Body of pancreas (tissue), 4 donors: ENCODE data around the gene DAPK1.

Source experiments
- CTCF ChIP-seq, 7 experiments: fragments of 450-650 bp in 4 of 7; fragments of 200-600 bp in 3 of 7; sonication (generic) in 3 of 7; IDR thresholded peaks; one replicate each; pipeline ENCODE4 v1.5.1; 2016 to 2019; ENCODE audit warnings: antibody characterized with exemption in 7 of 7
- POLR2A ChIP-seq, 3 donors: fragments of 450-650 bp; IDR thresholded peaks; one replicate each; pipeline ENCODE4 v1.6.1; 2016; ENCODE audit warnings: antibody characterized with exemption in 3 of 3, mild to moderate bottlenecking in 2 of 3

DNA sequence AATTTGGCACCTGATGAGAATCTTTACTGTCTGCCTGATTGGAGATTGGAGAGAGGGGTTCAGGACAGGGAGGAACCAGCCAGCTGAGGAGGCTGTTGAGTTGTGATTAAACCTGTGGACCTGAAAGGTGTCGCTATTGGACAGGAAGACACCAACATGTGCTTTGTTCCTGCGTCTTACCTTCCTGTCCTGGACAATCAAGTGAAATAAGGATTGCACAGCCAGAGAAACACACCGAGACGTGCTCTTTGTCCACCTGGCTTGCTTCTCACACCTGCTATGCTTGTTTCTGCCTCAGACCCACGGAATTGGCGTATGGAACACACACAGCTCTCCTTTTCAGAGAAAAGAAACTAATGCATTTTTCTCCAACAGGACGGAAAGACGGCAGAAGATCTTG lies 170.6 kb downstream of the DAPK1 start:
- peak in 4 of 7 experiments; percentile 15 to 40 (median 23) for TF ChIP-seq CTCF (IDR thresholded peaks at IDR 0.05)
- TF ChIP-seq POLR2A (IDR thresholded peaks at IDR 0.05) = peak in 2 of 3 donors; percentile 32 to 42
